Occipital lobe (tissue), 3 donors: Measurements from ENCODE around the gene TMEM222. TPM values are rescaled to one million over a fixed set of nuclear protein-coding genes. Genes with fewer than 3 reads are reported as not detected.
"Not testable (repeated sequence)": the region's sequence is repeated elsewhere in the genome, so short reads cannot be mapped to it uniquely, and the experiment has no call there.

Source experiments
- DNase-seq: peaks from one replicate; lab custom pipeline; 2025; lab: John Stamatoyannopoulos, UW
- small RNA-seq: library from RNA; depleted of rRNA; stranded (forward); fragments of <200 nt; gene quantifications from one replicate; pipeline ENCODE3, GENCODE V24; 2014
- total RNA-seq: library from RNA; depleted of rRNA; stranded (reverse); fragments of >200 nt; gene quantifications from one replicate; pipeline ENCODE4 v1.2.3, GENCODE V29; 2014

The TMEM222 gene
- total RNA-seq, 1 donor from 2014 or later, result 16.8 TPM

GRCh38 chr1:27377760-27378495 is 56.0 kb downstream of the TMEM222 start:
- no peak for DNase-seq

GRCh38 chr1:27379564-27380122 is 57.7 kb downstream of the TMEM222 start:
- DNase-seq, result no peak

GRCh38 chr1:27380224-27380623 is 58.3 kb downstream of the TMEM222 start:
- DNase-seq, result no peak

- DNase-seq, result no peak
These were observed 59.1 kb downstream of the TMEM222 start for GRCh38 chr1:27380766-27381733.

GRCh38 chr1:27381969-27382762 is 60.2 kb downstream of the TMEM222 start:
- DNase-seq, result no peak

GRCh38 chr1:27383039-27383605 is 61.2 kb downstream of the TMEM222 start, which contains the start of gene CD164L2:
Gene CD164L2 (minus strand): TSS chr1:27383333. CDS start chr1:27383239, 94 bp downstream.
- DNase-seq, result no peak

GRCh38 chr1:27383661-27384060 is 61.7 kb downstream of the TMEM222 start:
- DNase-seq, result no peak

- DNase-seq, result not testable (repeated sequence)
These were observed 62.8 kb downstream of the TMEM222 start for GRCh38 chr1:27384797-27385196.

Small RNA genes within 50 kb of the gene (small RNA-seq; reads per million reads assigned to genes)
- not detected for gene RNU6-48P

Other genes with a start within 250 kb of the TMEM222 start
- gene SLC9A1, start 167.0 kb upstream of the TMEM222 start, total RNA-seq, result 1.9 TPM
- 20.9 TPM for gene WDTC1, start 87.5 kb upstream of the TMEM222 start, total RNA-seq
- gene SYTL1, start 19.9 kb downstream of the TMEM222 start, total RNA-seq, result not detected
- 2.7 TPM for gene MAP3K6, start 44.8 kb downstream of the TMEM222 start, total RNA-seq
- gene FCN3, start 52.7 kb downstream of the TMEM222 start, total RNA-seq, result not detected
- gene CD164L2, start 61.2 kb downstream of the TMEM222 start, total RNA-seq, result not detected
- gene GPR3, start 70.5 kb downstream of the TMEM222 start, total RNA-seq, result not detected
- gene WASF2, start 168.0 kb downstream of the TMEM222 start, total RNA-seq, result 6.1 TPM